K562 (cell line): Measurements from ENCODE around the gene XPO6. TPM values are rescaled to one million over a fixed set of nuclear protein-coding genes. Genes with fewer than 3 reads are reported as not detected.

Source experiments
- ATF3 ChIP-seq, 2 experiments: fragments of 450-650 bp in 1 of 2; sonication (generic) in 1 of 2; formaldehyde crosslinking in 1 of 2; IDR thresholded peaks in 1 of 2; conservative IDR thresholded peaks in 1 of 2; 2 replicates each; pipeline versions ENCODE4 v1.6.1 to v1.8.1; 2016 to 2023; ENCODE audit warnings: mild to moderate bottlenecking in 2 of 2, moderate library complexity in 2 of 2, inconsistent platforms in 1 of 2, missing genetic modification reagents in 1 of 2
- FUS ChIP-seq: fragments of 200-400 bp; formaldehyde crosslinking; optimal IDR thresholded peaks from 2 replicates; pipeline ENCODE3; 2017; ENCODE audit warnings: low read depth, low read length
- HMGN3 ChIP-seq: IDR thresholded peaks from 2 replicates; pipeline ENCODE4 v1.6.1; 2011; ENCODE audit warnings: borderline replicate concordance, low read depth, mild to moderate bottlenecking, mixed read lengths, low read length; ENCODE audit not compliant: insufficient read length; ENCODE audit errors: extremely low read depth
- LARP7 ChIP-seq: fragments of 450-650 bp; IDR thresholded peaks from 2 replicates; pipeline ENCODE4 v1.6.1; 2016
- MLX ChIP-seq, 2 experiments: fragments of 450-650 bp in 1 of 2; sonication (generic) in 1 of 2; formaldehyde crosslinking; conservative IDR thresholded peaks; 2 replicates each; pipeline versions ENCODE4 v1.4.0 to v1.8.1; 2020 to 2022; ENCODE audit warnings: mild to moderate bottlenecking in 1 of 2, missing genetic modification reagents in 1 of 2
- MYC ChIP-seq, 2 experiments: fragments of 250-450 bp in 1 of 2; sonication (Bioruptor Pico) in 1 of 2; IDR thresholded peaks; 2 replicates each; pipeline versions ENCODE4 v1.5.1 to v1.6.1; 2012 to 2021; ENCODE audit warnings: low read depth in 2 of 2, borderline replicate concordance in 1 of 2, improper control_type of control experiment in 1 of 2, low read length in 1 of 2, mild to moderate bottlenecking in 1 of 2, moderate library complexity in 1 of 2
- PREB ChIP-seq: sonication (generic); formaldehyde crosslinking; IDR thresholded peaks from 2 replicates; pipeline ENCODE4 v1.8.1; 2023; ENCODE audit warnings: mild to moderate bottlenecking, missing genetic modification reagents
- RBM34 ChIP-seq: fragments of 200-400 bp; formaldehyde crosslinking; IDR thresholded peaks from 2 replicates; pipeline ENCODE4 v1.6.1; 2018; ENCODE audit warnings: low read length, borderline replicate concordance; ENCODE audit not compliant: insufficient read depth
- RFX5 ChIP-seq: IDR thresholded peaks from 2 replicates; pipeline ENCODE4 v1.6.1; 2011; ENCODE audit warnings: low read depth, mild to moderate bottlenecking, improper control_type of control experiment, low read length
- SNAPC5 ChIP-seq: fragments of 250-450 bp; sonication (Bioruptor Pico); IDR thresholded peaks from 2 replicates; pipeline ENCODE4 v1.8.0; 2021; ENCODE audit warnings: moderate library complexity, mild to moderate bottlenecking, inconsistent platforms
- SRSF1 ChIP-seq: fragments of 200-400 bp; formaldehyde crosslinking; IDR thresholded peaks from 2 replicates; pipeline ENCODE4 v1.6.1; 2017; ENCODE audit warnings: mild to moderate bottlenecking, low read depth, low read length, moderate library complexity
- THAP12 ChIP-seq: fragments of 250-450 bp; sonication (Bioruptor Pico); IDR thresholded peaks from 2 replicates; pipeline ENCODE4 v1.9.0; 2021; ENCODE audit warnings: mild to moderate bottlenecking, inconsistent platforms
- ZBTB11 ChIP-seq, 3 experiments: fragments of 200-800 bp in 1 of 3; fragments of 250-450 bp in 1 of 3; fragments of 450-650 bp in 1 of 3; sonication (Bioruptor Pico) in 1 of 3; sonication (Bioruptor generic) in 1 of 3; formaldehyde crosslinking in 1 of 3; IDR thresholded peaks; 2 replicates each; pipeline versions ENCODE4 v1.6.1 to v1.8.0; 2016 to 2022; ENCODE audit warnings: mild to moderate bottlenecking in 2 of 3, missing genetic modification characterization in 2 of 3, missing compliant biosample characterization in 1 of 3, moderate library complexity in 1 of 3
- ZNF224 ChIP-seq: sonication (generic); formaldehyde crosslinking; IDR thresholded peaks from 2 replicates; pipeline ENCODE4 v1.8.0; 2022; ENCODE audit warnings: mild to moderate bottlenecking, missing genetic modification reagents
- ZNF282 ChIP-seq: sonication (generic); formaldehyde crosslinking; IDR thresholded peaks from 2 replicates; pipeline ENCODE4 v1.8.1; 2023; ENCODE audit warnings: missing genetic modification reagents
- ZNF764 ChIP-seq: fragments of 250-450 bp; sonication (Bioruptor Pico); IDR thresholded peaks from 2 replicates; pipeline ENCODE4 v1.4.0; 2020; ENCODE audit warnings: low read depth, mild to moderate bottlenecking, moderate library complexity
- polyA plus RNA-seq, 8 experiments: library from polyadenylated mRNA; depleted of rRNA in 4 of 8; stranded (reverse) in 5 of 8; unstranded in 3 of 8; fragments of >200 nt; fragmentation: Nextera tagmentation in 2 of 8; fragmentation: Illumina TruSeq in 1 of 8; extraction: Ambion mirVana in 2 of 8; extraction: Trizol in 1 of 8; gene quantifications; 2 replicates each; pipeline versions ENCODE4 v1.2.1 to v1.2.3, GENCODE V29; 2011 to 2014; ENCODE audit warnings: inconsistent platforms in 1 of 8, missing spikeins in 1 of 8
- total RNA-seq, 7 experiments: library from RNA; depleted of rRNA in 6 of 7; stranded (reverse); fragments of >200 nt in 6 of 7; fragmentation: Illumina TruSeq in 2 of 7; extraction: Trizol in 2 of 7; gene quantifications; 2 replicates each; pipeline versions ENCODE4 v1.2.1 to v1.2.3, GENCODE V29; 2011 to 2021; ENCODE audit warnings: low replicate concordance in 1 of 7

XPO6 gene
- total and polyA plus RNA-seq, 9 of the 15 experiments (the other 6 are each of a cell fraction or from before 2014, with no cell fraction given) = 11.2 to 196 (median 119) TPM

- no peak for TF ChIP-seq MLX (CRISPR knock-in tag; conservative IDR thresholded peaks at IDR 0.05)
- TF ChIP-seq THAP12 (CRISPR knock-in tag) = peak; percentile 83
- no peak for TF ChIP-seq LARP7
- peak; percentile 62 for TF ChIP-seq FUS
- TF ChIP-seq MYC (IDR thresholded peaks at IDR 0.05; ENCODE audit: low read depth, low read length) = peak; percentile 98
- TF ChIP-seq MYC (CRISPR knock-in tag; IDR thresholded peaks at IDR 0.05; ENCODE audit: borderline replicate concordance, low read depth) = peak; percentile 52; the same call in 1 of the 2 replicates
- TF ChIP-seq HMGN3 = peak; percentile 76
- TF ChIP-seq ZNF282 (CRISPR knock-in tag) = no peak
- no peak for TF ChIP-seq RFX5
- no peak for TF ChIP-seq SNAPC5
- no peak for TF ChIP-seq SRSF1
- TF ChIP-seq ZNF224 = no peak
- no peak for TF ChIP-seq ATF3 (IDR thresholded peaks at IDR 0.05)
- no peak for TF ChIP-seq ATF3 (CRISPR knock-in tag; conservative IDR thresholded peaks at IDR 0.05)
- no peak for TF ChIP-seq ZNF764
- TF ChIP-seq PREB = no peak
- no peak for TF ChIP-seq RBM34
- TF ChIP-seq ZBTB11 (CRISPR knock-in tag; IDR thresholded peaks at IDR 0.05) = peak in 1 of 3 experiments; percentile 78; a peak in 2 of 6 replicates
These were observed at the start of gene XPO6 (continued) for GRCh38 chr16:28211758-28212531.
